Mucosa of stomach (tissue), 1 donor: ENCODE results near the gene MGAT4B.
"Not testable (repeated sequence)": the region's sequence is repeated elsewhere in the genome, so short reads cannot be mapped to it uniquely, and the experiment has no call there.

Source experiments
- H3K27me3 ChIP-seq: one replicate; pipeline ENCODE4 v1.7.0; 2013; ENCODE audit warnings: mild to moderate bottlenecking, low read length; ENCODE audit not compliant: control insufficient read depth, insufficient read depth
- H3K36me3 ChIP-seq: one replicate; pipeline ENCODE4 v1.7.0; 2013; ENCODE audit warnings: low read length; ENCODE audit not compliant: control insufficient read depth, insufficient read depth
- H3K4me1 ChIP-seq: one replicate; pipeline ENCODE4 v1.7.0; 2013; ENCODE audit warnings: mild to moderate bottlenecking, low read length; ENCODE audit not compliant: control insufficient read depth, insufficient read depth
- H3K4me3 ChIP-seq: one replicate; pipeline ENCODE4 v1.7.0; 2013; ENCODE audit warnings: low read length
- H3K9ac ChIP-seq: one replicate; pipeline ENCODE4 v1.7.0; 2013; ENCODE audit warnings: mild to moderate bottlenecking, low read length, moderate library complexity
- H3K9me3 ChIP-seq: one replicate; pipeline ENCODE4 v1.7.0; 2013; ENCODE audit warnings: mild to moderate bottlenecking, low read length, moderate library complexity; ENCODE audit not compliant: control insufficient read depth
- donor health status: Pancreatic carcinoma.

MGAT4B gene

DNA sequence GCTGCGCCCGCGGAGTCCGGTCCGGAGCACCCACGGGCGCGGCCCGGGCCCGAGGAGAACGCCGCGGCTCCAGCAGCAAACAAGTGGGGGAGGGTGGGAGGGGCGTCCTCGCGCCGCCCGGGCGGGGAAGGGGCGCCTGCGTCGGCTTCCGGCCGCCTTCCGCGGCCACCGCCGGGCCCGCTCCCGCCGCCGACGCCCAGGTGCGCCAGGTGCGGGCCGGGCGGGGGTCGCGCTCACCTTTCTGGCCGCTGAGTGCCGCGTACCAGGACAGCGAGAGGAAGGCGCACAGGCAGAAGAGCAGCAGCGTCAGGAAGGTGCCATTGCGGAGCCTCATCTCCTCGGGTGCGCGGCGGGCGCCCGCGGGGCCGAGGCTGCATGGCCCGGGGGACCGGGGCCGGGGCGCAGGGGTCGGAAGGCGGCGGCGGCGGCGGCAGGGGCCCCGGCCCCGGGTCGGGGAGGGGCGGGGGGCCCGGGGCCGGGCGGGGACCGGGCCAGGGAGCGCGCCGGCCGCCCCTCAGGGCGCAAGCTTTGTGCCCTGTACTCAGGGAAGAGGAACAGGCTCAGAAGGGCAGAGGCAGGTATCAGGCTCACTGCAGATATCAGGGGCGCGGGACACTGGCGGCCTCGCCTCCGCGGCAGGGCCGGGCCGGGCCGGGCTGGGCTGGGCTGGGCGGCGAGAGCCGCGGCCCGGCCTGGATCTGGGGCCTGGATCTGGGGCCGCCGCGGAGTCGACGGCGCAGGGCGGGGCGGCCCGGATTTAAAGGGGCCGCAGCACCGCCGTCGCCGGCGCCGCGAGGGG lies at the start of gene MGAT4B:
Gene MGAT4B (minus strand): TSS at position 617 of the 799 bp plus-strand sequence. CDS start 283 bp downstream, at position 334.
- H3K9me3 ChIP-seq, result no peaks in the 10 kb centered on the region
- H3K4me1 ChIP-seq, result peaks cover 44% of the 10 kb centered on the region
- H3K36me3 ChIP-seq, result no peaks in the 10 kb centered on the region
- no peaks in the 10 kb centered on the region for H3K27me3 ChIP-seq
- peak within 1 kb of the TSS; percentile 61 for H3K9ac ChIP-seq
- H3K4me3 ChIP-seq, result no peak within 1 kb of the TSS

DNA sequence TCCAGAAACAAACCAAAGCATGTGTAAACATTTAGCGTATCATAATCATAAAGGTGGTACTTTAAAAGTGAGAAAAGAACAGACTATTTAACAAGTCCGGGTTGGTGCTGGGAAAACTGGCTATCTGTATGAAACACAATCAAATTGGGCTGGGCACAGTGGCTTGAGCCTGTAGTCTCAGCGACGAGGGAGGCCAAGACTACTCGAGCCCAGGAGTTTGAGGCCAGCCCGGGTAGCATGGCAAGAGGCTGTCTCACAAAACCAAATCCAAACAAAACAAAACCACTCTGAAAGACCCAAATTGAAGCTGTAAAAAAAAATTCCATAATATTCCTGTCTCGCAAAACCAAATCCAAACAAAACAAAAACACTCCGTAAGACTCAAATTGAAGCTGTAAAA lies 47.7 kb upstream of the MGAT4B start:
- Histone ChIP-seq H3K4me1 (no peaks in the 10 kb centered on the region), H3K9me3 (no peaks in the 10 kb centered on the region), H3K27me3 (no peaks in the 10 kb centered on the region), H3K36me3 (no peaks in the 10 kb centered on the region), H3K4me3 (no peak overlapping the region), H3K9ac (no peak overlapping the region)

DNA sequence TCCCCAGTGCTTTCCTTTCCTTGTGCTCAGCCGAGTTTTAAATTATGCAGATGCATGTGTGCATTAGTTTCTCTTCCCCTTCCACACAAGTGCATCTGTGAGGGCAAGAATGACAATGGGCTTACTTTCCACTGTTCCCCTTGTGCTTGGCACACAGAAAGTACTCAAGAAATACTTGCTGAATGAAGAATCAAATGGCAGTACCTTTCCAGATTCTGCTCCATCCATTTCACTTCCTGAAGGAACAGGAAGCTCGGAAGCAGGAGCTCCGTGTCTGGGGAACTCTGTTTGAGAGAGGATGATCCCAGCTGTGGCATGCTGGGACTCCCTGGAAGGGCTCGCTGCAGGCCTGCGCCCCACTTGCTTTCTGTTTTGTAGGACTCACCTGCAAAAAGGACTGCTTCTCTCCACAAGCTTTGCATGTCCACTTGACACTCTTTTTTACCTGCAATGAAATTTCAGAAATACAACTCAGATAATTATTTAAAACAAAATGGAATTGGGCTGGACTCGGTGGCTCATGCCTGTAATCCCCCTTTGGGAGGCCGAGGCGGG lies 46.4 kb upstream of the MGAT4B start:
- no peak overlapping the region for H3K9ac ChIP-seq

DNA sequence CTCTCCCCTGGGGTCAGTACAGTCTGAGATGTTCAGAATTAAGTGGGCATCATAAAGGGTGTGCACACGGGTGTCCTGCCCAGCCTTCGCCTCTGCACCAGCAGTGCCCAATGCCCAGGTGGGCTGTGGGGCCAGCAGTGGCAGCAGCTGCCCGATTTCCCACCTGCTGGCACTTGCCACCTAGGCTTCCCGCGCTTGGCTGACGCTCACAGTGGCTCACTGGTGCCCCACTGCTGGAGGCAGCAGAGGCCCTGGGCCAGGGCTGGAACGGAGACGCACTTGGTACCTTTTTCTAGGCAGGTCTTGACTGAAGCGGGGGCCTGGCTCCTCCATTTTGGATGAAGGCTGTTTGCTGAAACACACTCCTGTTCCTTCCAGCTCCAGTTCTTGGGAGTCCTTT lies 35.0 kb upstream of the MGAT4B start:
- Histone ChIP-seq H3K36me3 (peaks cover 14% of the 10 kb centered on the region), H3K4me3 (no peak overlapping the region), H3K9me3 (no peaks in the 10 kb centered on the region), H3K9ac (no peak overlapping the region), H3K27me3 (no peaks in the 10 kb centered on the region), H3K4me1 (peaks cover 8% of the 10 kb centered on the region)

More for the DNA sequence above, 46.4 kb upstream of the MGAT4B start:
- Histone ChIP-seq H3K4me1 (no peaks in the 10 kb centered on the region), H3K4me3 (no peak overlapping the region), H3K36me3 (no peaks in the 10 kb centered on the region), H3K9me3 (no peaks in the 10 kb centered on the region), H3K27me3 (no peaks in the 10 kb centered on the region)

DNA sequence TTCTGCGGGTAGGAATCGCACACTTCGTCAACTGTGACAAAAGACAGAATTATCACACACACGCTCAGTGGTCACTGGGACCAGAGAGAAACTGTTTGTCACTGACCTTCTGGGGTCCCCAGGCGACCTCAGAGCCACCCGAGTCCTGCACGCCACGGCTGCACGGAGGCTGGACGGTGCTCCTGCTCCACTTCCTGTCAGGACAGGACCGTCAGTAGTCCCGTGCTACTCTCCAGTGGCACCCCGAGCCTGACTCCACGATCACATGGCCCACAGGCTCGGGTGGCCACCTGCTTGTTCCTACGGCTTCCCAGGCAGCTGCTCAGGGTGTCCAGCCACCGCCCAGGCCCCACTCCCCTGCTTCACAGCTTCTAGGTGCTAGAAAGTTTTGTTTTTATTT lies 34.1 kb upstream of the MGAT4B start:
- Histone ChIP-seq H3K36me3 (peaks cover 14% of the 10 kb centered on the region), H3K27me3 (no peaks in the 10 kb centered on the region), H3K9ac (no peak overlapping the region), H3K4me3 (no peak overlapping the region), H3K4me1 (peaks cover 16% of the 10 kb centered on the region), H3K9me3 (no peaks in the 10 kb centered on the region)

DNA sequence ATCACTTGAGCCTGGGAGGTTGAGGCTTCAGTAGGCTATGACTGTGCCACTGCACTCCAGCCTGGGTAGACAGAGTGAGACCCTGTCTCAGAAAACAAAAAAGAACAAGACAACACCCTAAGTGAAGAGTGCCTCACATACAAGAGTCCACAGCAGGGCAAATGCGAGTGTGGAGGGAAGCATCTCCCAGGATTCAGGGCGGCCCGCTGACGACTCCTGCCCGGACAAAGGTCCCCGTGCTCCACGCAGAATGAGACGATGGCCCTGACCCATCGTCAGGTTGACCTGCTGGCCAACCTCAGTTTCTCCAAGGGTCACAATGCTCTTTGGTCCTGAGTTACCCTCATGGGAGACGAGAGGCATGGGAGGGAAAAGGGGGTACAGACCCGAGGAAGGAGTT lies 33.7 kb upstream of the MGAT4B start:
- Histone ChIP-seq H3K9ac (no peak overlapping the region), H3K27me3 (no peaks in the 10 kb centered on the region), H3K4me3 (no peak overlapping the region), H3K9me3 (no peaks in the 10 kb centered on the region), H3K36me3 (peaks cover 14% of the 10 kb centered on the region), H3K4me1 (peaks cover 16% of the 10 kb centered on the region)

DNA sequence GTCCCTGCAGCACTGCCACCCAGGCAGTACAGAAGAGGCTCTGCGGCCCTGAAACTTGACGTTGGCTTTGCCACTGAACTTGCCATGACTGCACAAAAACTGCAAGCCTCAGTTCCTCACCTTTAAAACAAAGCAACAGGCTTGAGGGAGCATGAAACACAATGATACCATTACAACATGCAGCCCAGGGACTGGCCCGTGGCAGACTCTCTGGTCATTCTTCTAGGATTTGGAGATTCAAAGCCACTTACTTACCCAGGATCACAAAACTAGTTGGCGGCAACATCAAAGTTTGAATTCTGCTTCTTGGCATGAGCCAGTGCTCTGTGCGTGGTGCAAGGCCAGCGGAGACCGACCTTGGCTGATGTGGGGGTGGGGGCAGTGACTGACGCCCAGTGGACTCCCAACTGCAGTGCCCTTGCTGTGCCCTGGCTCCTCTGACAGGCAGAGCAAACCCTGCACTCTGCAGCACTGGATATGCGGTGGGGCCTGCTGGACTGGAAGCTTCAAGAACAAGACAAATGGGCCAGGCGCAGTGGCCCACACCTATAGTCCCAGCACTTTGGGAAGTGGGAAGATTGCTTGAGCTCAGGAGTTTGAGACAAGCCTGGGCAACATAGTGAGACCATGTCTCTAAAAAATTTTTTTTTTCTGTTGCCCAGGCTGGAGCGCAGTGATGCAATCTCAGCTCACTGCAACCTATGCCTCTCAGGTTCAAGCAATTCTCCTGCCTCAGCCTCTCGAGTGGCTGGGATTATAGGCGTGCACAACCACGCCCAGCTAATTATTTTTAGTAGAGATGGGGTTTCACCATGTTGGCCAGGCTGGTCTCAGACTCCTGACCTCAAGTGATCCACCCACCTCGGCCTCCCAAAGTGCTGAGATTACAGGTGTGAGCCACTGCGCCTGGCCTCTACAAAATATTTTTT lies 32.9 kb upstream of the MGAT4B start:
- Histone ChIP-seq H3K4me1 (peaks cover 16% of the 10 kb centered on the region), H3K4me3 (no peak overlapping the region), H3K27me3 (no peaks in the 10 kb centered on the region), H3K9ac (no peak overlapping the region), H3K36me3 (peaks cover 14% of the 10 kb centered on the region), H3K9me3 (no peaks in the 10 kb centered on the region)

DNA sequence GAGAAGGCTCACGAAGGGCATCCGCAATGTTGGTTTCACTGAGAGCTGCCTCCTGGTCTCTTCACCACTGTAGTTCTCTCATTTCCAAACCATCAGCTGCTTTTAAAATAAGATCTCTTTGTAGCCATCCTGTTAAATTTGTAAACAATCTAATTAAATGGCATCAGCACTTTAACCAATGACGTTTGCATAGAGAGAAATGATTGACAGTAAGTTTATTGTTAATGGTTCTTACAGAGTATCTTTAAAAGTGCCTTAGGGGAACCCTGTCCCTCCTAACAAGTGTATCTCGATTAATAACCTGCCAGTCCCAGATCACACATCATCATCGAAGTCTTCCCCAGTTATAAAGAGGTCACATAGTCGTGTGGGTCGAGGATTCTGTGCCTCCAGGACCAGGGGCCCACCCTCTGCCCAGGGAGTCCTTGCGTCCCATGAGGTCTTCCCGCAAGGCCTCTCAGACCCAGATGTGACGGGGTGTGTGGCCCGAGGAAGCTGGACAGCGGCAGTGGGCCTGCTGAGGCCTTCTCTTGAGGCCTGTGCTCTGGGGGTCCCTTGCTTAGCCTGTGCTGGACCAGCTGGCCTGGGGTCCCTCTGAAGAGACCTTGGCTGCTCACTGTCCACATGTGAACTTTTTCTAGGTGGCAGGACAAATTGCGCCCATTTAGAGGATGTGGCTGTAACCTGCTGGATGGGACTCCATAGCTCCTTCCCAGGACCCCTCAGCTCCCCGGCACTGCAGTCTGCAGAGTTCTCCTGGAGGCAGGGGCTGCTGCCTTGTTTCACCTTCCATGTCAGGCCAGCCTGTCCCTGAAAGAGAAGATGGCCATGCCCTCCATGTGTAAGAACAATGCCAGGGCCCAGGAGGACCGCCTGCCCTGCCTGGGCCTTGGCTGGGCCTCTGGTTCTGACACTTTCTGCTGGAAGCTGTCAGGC lies 30.7 kb upstream of the MGAT4B start:
- peaks cover 30% of the 10 kb centered on the region for H3K36me3 ChIP-seq
- no peak overlapping the region for H3K4me3 ChIP-seq
- H3K27me3 ChIP-seq, result no peaks in the 10 kb centered on the region
- H3K4me1 ChIP-seq, result peaks cover 16% of the 10 kb centered on the region
- H3K9me3 ChIP-seq, result no peaks in the 10 kb centered on the region
- no peak overlapping the region for H3K9ac ChIP-seq

DNA sequence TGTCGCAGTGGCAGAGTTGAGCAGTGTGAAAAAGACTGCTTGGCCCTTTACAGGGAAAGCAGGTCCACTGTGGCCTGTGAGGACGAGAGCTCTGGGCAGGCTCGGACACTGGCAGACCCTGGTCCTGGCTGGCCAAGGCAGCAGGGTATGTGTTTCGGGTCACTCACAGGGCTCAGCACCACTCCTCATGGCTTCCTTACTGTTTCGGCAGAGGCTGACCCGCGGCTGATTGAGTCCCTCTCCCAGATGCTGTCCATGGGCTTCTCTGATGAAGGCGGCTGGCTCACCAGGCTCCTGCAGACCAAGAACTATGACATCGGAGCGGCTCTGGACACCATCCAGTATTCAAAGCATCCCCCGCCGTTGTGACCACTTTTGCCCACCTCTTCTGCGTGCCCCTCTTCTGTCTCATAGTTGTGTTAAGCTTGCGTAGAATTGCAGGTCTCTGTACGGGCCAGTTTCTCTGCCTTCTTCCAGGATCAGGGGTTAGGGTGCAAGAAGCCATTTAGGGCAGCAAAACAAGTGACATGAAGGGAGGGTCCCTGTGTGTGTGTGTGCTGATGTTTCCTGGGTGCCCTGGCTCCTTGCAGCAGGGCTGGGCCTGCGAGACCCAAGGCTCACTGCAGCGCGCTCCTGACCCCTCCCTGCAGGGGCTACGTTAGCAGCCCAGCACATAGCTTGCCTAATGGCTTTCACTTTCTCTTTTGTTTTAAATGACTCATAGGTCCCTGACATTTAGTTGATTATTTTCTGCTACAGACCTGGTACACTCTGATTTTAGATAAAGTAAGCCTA lies 29.8 kb upstream of the MGAT4B start:
- Histone ChIP-seq H3K4me1 (peaks cover 16% of the 10 kb centered on the region), H3K36me3 (peaks cover 37% of the 10 kb centered on the region), H3K9me3 (no peaks in the 10 kb centered on the region), H3K27me3 (no peaks in the 10 kb centered on the region), H3K4me3 (no peak overlapping the region), H3K9ac (no peak overlapping the region)

DNA sequence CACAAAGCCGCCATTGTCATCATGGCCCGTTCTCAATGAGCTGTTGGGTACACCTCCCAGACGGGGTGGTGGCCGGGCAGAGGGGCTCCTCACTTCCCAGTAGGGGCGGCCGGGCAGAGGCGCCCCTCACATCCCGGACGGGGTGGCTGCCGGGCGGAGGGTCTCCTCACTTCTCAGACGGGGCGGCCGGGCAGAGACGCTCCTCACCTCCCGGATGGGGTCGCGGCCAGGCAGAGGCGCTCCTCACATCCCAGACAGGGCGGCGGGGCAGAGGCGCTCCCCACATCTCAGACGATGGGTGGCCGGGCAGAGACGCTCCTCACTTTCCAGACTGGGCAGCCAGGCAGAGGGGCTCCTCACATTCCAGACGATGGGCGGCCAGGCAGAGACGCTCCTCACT lies 28.2 kb upstream of the MGAT4B start:
- peaks cover 45% of the 10 kb centered on the region for H3K36me3 ChIP-seq
- not testable (repeated sequence) for H3K9me3 ChIP-seq, H3K9ac ChIP-seq, H3K27me3 ChIP-seq, H3K4me3 ChIP-seq
- peaks cover 16% of the 10 kb centered on the region for H3K4me1 ChIP-seq

DNA sequence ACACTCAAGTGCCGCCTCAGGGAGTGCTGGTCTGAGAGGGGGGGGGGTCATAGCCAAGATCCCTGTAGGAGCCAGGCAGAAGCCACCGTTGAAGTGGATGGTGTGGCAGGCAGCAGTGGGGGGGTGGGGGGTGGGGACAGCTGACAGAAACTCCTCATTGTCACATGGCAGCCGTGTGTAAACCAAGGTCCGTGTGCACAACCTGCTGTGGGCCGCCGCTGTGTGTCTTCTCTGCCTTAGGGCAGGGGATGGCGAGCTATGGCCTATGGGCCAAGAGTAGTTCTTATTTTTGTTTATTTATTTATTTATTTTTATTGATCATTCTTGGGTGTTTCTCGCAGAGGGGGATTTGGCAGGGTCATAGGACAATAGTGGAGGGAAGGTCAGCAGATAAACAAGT lies 27.5 kb upstream of the MGAT4B start:
- H3K27me3 ChIP-seq, result no peaks in the 10 kb centered on the region
- H3K4me3 ChIP-seq, result no peak overlapping the region
- no peaks in the 10 kb centered on the region for H3K9me3 ChIP-seq
- peaks cover 16% of the 10 kb centered on the region for H3K4me1 ChIP-seq
- H3K9ac ChIP-seq, result no peak overlapping the region
- peaks cover 49% of the 10 kb centered on the region for H3K36me3 ChIP-seq
